HG03460 (cell line): ENCODE measurements around the gene ZNF335.
"Not testable (repeated sequence)": the region's sequence is repeated elsewhere in the genome, so short reads cannot be mapped to it uniquely, and the experiment has no call there.

Source experiments
- ATAC-seq: cut with Tn5 transposase; IDR thresholded peaks from one replicate; pipeline ENCODE4 v1.9.1; 2021; ENCODE audit not compliant: unreplicated experiment

Gene ZNF335

GRCh38 chr20:45935416-45936046 is 36.5 kb downstream of the ZNF335 start:
- no peak for ATAC-seq

DNA sequence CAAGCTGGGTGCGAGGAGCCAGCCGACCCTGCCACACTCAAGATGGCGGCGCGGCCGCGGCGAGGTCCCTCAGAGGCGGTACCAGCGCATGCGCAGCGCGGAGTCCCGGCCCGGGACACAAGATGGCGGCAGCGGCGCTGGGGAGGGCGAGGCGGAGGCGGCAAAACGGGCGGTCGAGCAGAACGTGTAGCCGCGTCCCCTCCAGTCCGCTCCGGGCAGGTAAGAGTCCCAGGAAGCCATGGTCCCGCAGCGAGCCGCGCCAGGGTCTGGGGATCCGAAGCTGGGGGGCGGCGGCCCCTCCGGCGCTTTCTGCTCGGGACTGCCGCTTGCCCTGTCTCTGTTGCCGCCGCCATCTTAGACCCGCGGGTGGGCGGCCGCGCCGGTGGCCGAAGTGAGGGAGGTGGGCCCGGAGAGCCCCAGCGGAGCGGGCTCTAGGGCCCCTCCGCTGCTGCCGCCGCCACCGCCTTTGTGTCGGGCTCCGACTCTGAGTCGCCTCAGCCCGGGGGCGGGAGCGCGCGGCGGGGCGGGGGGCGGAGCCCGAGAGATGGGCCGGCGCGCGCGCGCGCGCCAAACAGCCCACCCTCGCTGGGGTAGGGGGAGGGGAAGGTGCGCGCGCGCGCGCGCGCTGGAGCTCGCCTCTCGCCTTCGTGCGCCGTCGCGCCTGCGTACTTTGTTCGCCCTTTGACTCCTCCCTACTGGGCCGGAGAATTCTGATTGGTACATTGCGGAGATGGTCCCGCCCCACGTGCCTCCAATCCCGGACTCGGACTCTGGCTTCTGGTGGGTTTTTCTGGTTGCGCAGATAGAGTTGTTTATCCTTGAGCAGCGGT is 37.2 kb downstream of the ZNF335 start, which contains the start of gene PCIF1:
TSS of gene PCIF1 (plus strand) at position 98 of the 830 bp plus-strand sequence. CDS start 4,317 bp downstream, outside the sequence.
- peak; percentile 74 for ATAC-seq

DNA sequence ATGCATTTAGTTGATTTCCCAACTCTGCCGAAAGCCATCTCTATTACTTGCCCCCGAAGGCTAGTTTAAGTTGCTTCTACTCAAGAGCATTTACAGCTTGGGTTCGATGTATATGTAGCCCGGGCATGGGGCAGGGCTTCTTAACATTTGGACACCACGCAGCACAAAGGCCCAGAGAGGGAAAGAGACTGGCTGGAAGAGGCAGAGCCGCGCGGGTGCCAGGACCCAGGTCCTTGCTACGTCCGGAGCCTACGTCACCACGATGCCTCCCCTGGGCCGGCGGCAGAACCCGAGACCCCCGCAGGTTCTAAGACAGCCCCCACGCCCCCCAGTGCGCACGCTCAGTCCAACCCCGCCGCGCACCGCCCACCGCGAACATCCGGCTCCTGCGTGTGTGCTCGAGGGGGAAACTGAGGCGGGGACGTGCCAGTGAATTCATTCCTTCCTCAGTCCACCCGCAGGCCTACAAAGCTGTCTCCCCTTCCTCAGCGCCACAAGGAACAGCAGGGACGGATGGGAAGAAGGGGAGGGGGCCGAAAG is 37.9 kb downstream of the ZNF335 start:
- ATAC-seq: peak; percentile 21

DNA sequence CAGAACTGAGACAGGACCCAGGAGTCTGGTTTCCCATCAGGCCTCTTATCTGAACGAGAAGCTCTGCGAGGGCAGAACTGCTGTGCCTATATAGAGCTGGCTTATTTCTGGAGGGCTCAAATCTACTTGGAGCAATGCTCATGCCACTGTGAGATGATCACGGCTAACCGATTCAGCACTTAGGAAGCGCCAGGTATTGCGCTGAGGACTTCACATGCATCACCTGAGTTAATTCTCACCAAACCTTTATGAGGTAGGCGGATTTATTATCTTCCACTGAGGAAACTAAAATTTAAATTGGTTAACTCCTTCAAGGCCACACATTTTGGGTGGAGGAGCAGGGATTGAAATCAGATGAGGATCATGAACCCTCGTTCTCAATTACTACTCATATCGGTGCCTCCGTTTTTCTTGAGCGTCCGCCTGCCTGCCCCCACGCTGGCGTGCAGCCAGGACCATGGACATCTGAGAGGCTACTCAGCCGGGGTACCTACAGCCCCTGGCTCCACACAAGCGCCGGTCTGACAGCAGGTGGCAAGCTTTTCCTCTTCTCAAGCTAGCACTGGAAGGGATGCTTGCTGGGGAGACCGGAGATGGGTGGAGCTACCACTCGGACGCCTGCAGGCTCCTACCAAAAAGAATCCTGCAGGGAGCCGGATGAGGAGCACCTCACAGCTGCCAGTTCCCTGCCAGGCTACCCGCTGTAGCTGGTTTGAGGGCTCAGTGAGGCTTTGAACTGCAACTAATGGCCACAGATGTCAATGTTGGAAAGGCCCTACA is 38.5 kb downstream of the ZNF335 start:
- ATAC-seq: peak; percentile 32

DNA sequence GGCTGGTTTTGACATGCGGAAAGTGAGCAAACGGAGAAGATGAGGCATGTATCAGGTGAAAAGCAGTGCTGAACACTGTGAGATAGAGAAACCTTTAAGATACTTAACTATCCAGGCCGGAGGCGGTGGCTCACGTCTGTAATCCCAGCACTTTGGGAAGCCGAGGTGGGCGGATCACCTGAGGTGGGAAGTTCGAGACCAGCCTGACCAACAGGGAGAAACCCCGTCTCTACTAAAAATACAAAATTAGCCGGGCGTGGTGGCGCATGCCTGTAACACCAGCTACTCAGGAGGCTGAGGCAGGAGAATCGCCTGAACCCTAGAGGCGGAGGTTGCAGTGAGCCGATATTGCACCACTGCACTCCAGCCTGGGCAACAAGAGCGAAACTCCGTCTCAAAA is 40.3 kb downstream of the ZNF335 start:
- ATAC-seq: not testable (repeated sequence)

GRCh38 chr20:45927071-45927878 is 44.7 kb downstream of the ZNF335 start:
- no peak for ATAC-seq

DNA sequence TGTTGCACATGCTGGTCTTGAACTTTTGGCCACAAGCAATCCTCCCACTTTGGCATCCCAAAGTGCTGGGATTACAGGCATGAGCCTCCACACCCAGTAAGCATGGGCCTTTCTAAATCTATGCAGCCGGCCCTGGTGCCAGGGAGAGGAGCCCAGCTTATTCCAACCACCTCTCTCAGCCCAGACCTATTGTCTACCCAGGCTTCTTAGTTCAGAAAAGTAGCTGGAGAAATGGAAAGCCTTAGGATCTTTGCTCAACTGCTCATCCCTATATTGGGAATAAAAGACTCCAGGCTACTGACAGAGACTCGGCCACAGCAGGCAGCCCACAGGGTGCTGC is 45.3 kb downstream of the ZNF335 start:
- ATAC-seq: no peak

DNA sequence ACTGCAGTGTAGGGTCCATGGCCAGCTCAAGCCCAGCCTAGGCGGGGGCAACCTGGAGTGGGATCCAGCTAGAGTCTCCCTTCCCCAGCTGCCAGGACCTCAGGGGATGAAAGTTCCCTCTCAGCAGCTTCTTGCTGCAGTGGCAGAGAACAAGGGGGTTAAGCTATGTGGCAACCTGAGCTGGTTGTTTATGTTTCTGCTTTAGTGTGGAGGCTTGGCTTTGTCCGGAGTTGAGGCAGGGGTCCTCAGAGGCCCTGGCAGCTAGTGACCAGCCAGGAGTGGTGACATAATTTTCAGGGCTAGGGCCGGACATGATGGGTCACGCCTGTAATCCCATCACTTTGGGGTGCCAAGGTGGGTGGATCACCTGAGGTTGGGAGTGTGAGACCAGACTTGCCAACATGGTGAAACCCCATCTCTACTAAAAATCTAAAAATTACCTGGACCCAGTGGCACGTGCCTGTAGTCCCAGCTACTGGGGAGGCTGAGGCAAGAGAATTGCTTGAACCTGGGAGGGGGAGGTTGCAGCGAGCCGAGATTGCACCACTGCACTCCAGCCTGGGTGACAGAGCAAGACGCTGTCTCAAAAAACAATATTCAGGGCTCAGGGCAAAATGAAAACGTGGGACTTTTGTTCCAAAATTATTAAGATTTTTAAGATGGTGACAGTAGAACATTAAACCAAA is 46.0 kb downstream of the ZNF335 start:
- no peak for ATAC-seq

GRCh38 chr20:45924391-45925261 is 47.4 kb downstream of the ZNF335 start:
- no peak for ATAC-seq

GRCh38 chr20:45921337-45922189 is 50.4 kb downstream of the ZNF335 start:
- no peak for ATAC-seq

DNA sequence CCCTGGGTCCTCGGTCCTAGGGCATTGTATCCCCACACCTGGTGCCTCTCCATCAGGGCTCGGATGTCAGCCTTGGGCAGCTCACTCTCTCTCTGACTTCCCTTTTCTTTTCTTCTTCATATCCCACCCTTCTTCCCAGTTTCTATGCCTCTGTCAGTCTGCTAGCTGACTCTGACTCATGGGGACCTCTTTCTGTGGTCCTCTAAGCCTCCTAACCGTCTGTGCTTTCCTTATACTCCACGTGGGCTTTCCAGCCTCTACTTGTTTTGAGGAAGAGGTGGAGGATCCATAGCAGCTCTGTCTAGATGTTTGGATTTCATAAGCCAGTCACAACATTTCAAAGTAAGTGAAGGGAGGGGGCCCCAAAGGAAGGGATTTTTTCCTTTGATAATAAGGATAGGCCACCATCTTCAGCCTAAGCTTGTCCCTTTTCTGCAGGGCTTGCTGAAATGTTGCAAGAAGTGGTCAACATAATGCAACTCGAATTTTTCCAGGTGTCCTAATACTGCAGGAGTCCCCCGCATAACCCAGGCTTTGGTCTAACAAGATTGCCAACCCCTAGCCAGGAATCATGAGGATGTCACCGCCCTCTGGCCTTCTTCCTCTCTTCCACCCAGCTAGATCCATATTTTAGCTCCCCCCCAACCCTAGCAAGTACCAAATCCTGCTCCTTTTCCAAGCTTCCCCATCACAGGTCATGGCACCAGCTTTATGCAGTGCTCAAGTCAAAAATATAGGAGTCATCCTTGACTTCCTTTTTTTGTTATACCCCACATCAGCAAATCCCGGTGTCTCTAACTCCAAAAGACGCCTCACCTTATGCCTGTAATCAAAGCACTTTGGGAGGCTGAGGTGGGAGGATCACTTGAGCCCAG is 51.3 kb downstream of the ZNF335 start:
- no peak for ATAC-seq

- no peak for ATAC-seq
Measured at GRCh38 chr20:45919542-45920399, 52.2 kb downstream of the ZNF335 start.

DNA sequence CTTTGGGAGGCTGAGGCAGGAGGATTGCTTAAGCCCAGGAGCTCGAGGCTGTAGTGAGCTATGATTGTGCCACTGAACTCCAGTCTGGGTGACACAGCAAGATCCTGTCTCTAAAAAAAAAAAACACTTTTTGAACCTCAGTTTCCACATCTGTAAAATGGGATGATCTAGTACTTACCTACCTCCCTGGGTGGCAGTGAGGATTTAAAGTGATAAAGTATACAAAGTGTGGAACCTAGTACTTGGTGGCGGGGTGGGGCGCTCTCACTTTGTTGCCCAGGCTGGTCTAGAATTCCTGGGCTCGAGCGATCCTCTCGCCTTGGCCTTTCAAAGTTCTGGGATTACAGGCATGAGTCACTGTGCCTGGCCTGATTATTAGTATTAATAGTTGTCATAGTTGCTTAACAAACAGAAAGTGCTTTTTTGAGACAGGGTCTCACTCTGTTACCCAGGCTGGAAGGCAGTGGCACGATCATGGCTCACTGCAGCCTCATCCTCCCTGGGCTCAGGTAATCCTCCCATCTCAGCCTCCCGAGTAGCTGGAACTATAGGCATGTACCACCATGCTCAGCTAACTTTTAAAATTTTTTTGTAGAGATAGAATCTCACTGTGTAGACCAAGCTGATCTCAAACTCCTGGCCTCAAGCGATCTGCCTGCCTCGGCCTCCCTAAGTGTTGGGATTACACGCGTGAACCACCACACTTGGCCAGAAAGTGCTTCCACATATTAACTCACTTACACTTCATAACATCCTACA is 53.0 kb downstream of the ZNF335 start:
- ATAC-seq: no peak

GRCh38 chr20:45918182-45918737 is 53.7 kb downstream of the ZNF335 start:
- no peak for ATAC-seq

GRCh38 chr20:45917790-45918141 is 54.2 kb downstream of the ZNF335 start:
- ATAC-seq: no peak
